Gastrocnemius medialis (tissue), 4 donors: ENCODE results near the gene RGS18. TPM values are rescaled to one million over a fixed set of nuclear protein-coding genes. Genes with fewer than 3 reads are reported as not detected.

Source experiments
- ATAC-seq, 2 donors: fragments of 150-250 bp; one replicate each; pipeline ENCODE4 v1.9.1; 2016
- DNase-seq, 2 donors: peaks; one replicate each; pipeline ENCODE4 v3.0.0-alpha.2; 2019
- H3K27ac ChIP-seq, 4 donors: fragments of 200-600 bp; sonication (generic); 1 replicate in 1 of 4; 2 replicates in 3 of 4; pipeline ENCODE4 v1.5.1; 2016 to 2018; ENCODE audit warnings: mild to moderate bottlenecking in 2 of 4, moderate library complexity in 1 of 4
- H3K27me3 ChIP-seq, 3 donors: fragments of 200-600 bp; sonication (generic) in 2 of 3; 1 replicate in 1 of 3; 2 replicates in 2 of 3; pipeline versions ENCODE4 v1.5.1 to v1.6.0; 2016 to 2019; ENCODE audit warnings: mild to moderate bottlenecking in 1 of 3, moderate library complexity in 1 of 3
- H3K36me3 ChIP-seq, 2 donors: fragments of 200-600 bp; sonication (generic) in 1 of 2; one replicate each; pipeline ENCODE4 v1.5.1; 2017 to 2018
- H3K4me1 ChIP-seq, 2 donors: fragments of 200-600 bp; sonication (generic) in 1 of 2; one replicate each; pipeline ENCODE4 v1.5.1; 2016 to 2017; ENCODE audit warnings: mild to moderate bottlenecking in 2 of 2
- H3K4me3 ChIP-seq, 4 donors: fragments of 200-600 bp; sonication (generic) in 3 of 4; 1 replicate in 1 of 4; 2 replicates in 3 of 4; pipeline ENCODE4 v1.5.1; 2016 to 2019; ENCODE audit warnings: mild to moderate bottlenecking in 2 of 4
- H3K9me3 ChIP-seq, 3 donors: fragments of 200-600 bp; sonication (generic) in 2 of 3; 1 replicate in 1 of 3; 2 replicates in 2 of 3; pipeline ENCODE4 v1.5.1; 2016 to 2019
- POLR2A ChIP-seq, 2 donors: fragments of 450-650 bp; IDR thresholded peaks; one replicate each; pipeline ENCODE4 v1.6.1; 2017; ENCODE audit warnings: antibody characterized with exemption in 2 of 2, mild to moderate bottlenecking in 2 of 2, moderate library complexity in 2 of 2
- in situ Hi-C, 4 donors: fragments of 200-750 bp; cut with MboI; loops; one replicate each; pipeline versions ENCODE4 v1.15.0 to v1.8.0; 2017; ENCODE audit warnings: low sequenced_read_pairs in 4 of 4
- intact Hi-C: fragments of 100-400 bp; cut with DNase I; formaldehyde crosslinking; loops from one replicate; pipeline ENCODE4 v1.15.1; 2023; ENCODE audit warnings: low total_unique reads
- total RNA-seq, 4 donors: library from RNA; depleted of rRNA; stranded (reverse); fragments of >200 nt; gene quantifications; one replicate each; pipeline versions ENCODE4 v1.1.0 to v1.2.3, GENCODE V29; 2016
- TF ChIP-seq, protein P1 (sequence below), 5 experiments: fragments of 450-650 bp in 3 of 5; fragments of 200-600 bp in 2 of 5; sonication (generic) in 2 of 5; IDR thresholded peaks in 4 of 5; conservative IDR thresholded peaks in 1 of 5; 1 replicate in 4 of 5; 2 replicates in 1 of 5; pipeline ENCODE4 v1.5.1; 2016 to 2019; ENCODE audit warnings: antibody characterized with exemption in 5 of 5, mild to moderate bottlenecking in 3 of 5, moderate library complexity in 3 of 5

RGS18 gene
- total RNA-seq, 4 donors from 2014 or later, result 0.78 to 1.0 TPM; not detected in 2

- DNase-seq (no peak), ATAC-seq (no peak)
- in situ Hi-C loops (no loop called here), intact Hi-C loops (no loop called here)
- Histone ChIP-seq H3K27ac (no peak overlapping the region), H3K9me3 (no peaks in the 10 kb centered on the region), H3K27me3 (no peaks in the 10 kb centered on the region), H3K4me3 (no peak overlapping the region), H3K4me1 (no peaks in the 10 kb centered on the region), H3K36me3 (no peaks in the 10 kb centered on the region)
- TF ChIP-seq, protein P1, sequence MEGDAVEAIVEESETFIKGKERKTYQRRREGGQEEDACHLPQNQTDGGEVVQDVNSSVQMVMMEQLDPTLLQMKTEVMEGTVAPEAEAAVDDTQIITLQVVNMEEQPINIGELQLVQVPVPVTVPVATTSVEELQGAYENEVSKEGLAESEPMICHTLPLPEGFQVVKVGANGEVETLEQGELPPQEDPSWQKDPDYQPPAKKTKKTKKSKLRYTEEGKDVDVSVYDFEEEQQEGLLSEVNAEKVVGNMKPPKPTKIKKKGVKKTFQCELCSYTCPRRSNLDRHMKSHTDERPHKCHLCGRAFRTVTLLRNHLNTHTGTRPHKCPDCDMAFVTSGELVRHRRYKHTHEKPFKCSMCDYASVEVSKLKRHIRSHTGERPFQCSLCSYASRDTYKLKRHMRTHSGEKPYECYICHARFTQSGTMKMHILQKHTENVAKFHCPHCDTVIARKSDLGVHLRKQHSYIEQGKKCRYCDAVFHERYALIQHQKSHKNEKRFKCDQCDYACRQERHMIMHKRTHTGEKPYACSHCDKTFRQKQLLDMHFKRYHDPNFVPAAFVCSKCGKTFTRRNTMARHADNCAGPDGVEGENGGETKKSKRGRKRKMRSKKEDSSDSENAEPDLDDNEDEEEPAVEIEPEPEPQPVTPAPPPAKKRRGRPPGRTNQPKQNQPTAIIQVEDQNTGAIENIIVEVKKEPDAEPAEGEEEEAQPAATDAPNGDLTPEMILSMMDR (IDR thresholded peaks at IDR 0.05 in 4 of 5, conservative IDR thresholded peaks at IDR 0.05 in 1 of 5), result no peak
- no peak for TF ChIP-seq POLR2A (IDR thresholded peaks at IDR 0.05)
These were observed 74.7 kb downstream of the RGS18 start for GRCh38 chr1:192232817-192233417.

- TF ChIP-seq, protein P1 (IDR thresholded peaks at IDR 0.05 in 4 of 5, conservative IDR thresholded peaks at IDR 0.05 in 1 of 5), result no peak
- TF ChIP-seq POLR2A (IDR thresholded peaks at IDR 0.05), result no peak
- no peak overlapping the region for H3K4me3 ChIP-seq
- in situ Hi-C loops (no loop called here), intact Hi-C loops (no loop called here)
- no peaks in the 10 kb centered on the region for H3K9me3 ChIP-seq
- no peaks in the 10 kb centered on the region for H3K4me1 ChIP-seq
- ATAC-seq, result no peak
- DNase-seq, result no peak
- no peak overlapping the region for H3K27ac ChIP-seq
- H3K27me3 ChIP-seq, result no peaks in the 10 kb centered on the region
- H3K36me3 ChIP-seq, result no peaks in the 10 kb centered on the region
These were observed 76.9 kb downstream of the RGS18 start for GRCh38 chr1:192235127-192235526.

Other genes with a start within 250 kb of the RGS18 start
- gene RGS21, start 158.5 kb downstream of the RGS18 start, total RNA-seq, result not detected